ENCODE results near the gene KIAA1671.

The KIAA1671 gene

GRCh38 chr22:25120761-25121212 lies 168.3 kb downstream of the KIAA1671 start:
- Histone ChIP-seq H3F3A (ENCODE audit: insufficient read depth) (no peaks in the 10 kb centered on the region), H3K4me2 (ENCODE audit: low read depth, low read length, poor library complexity, severe bottlenecking) (no peak overlapping the region), H3K27ac (ENCODE audit: low read depth, low read length) (no peak overlapping the region), H3K79me2 (ENCODE audit: insufficient read depth, low read length) (no peaks in the 10 kb centered on the region), H3K9ac (ENCODE audit: low read length) (no peak overlapping the region), H3K4me3 (ENCODE audit: insufficient read depth, low read length, poor library complexity, severe bottlenecking) (no peak overlapping the region), H3K36me3 (ENCODE audit: low read length) (no peaks in the 10 kb centered on the region), H3K9me2 (replicated peaks; ENCODE audit: insufficient read depth, low read length) (no peaks in the 10 kb centered on the region), H4K20me1 (ENCODE audit: low read depth, low read length) (no peaks in the 10 kb centered on the region), H2AFZ (ENCODE audit: low read depth, low read length, severe bottlenecking) (no peak overlapping the region), H3K27me3 (ENCODE audit: low read length) (no peaks in the 10 kb centered on the region), H3K9me3 (ENCODE audit: insufficient read depth, low read length) (no peaks in the 10 kb centered on the region)
- TF ChIP-seq, protein P1, sequence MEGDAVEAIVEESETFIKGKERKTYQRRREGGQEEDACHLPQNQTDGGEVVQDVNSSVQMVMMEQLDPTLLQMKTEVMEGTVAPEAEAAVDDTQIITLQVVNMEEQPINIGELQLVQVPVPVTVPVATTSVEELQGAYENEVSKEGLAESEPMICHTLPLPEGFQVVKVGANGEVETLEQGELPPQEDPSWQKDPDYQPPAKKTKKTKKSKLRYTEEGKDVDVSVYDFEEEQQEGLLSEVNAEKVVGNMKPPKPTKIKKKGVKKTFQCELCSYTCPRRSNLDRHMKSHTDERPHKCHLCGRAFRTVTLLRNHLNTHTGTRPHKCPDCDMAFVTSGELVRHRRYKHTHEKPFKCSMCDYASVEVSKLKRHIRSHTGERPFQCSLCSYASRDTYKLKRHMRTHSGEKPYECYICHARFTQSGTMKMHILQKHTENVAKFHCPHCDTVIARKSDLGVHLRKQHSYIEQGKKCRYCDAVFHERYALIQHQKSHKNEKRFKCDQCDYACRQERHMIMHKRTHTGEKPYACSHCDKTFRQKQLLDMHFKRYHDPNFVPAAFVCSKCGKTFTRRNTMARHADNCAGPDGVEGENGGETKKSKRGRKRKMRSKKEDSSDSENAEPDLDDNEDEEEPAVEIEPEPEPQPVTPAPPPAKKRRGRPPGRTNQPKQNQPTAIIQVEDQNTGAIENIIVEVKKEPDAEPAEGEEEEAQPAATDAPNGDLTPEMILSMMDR (IDR thresholded peaks at IDR 0.05; ENCODE audit: insufficient read depth, low read length, poor library complexity, severe bottlenecking), result no peak
- TF ChIP-seq EZH2phosphoT487 (conservative IDR thresholded peaks at IDR 0.05; ENCODE audit: low read length), result no peak

DNA sequence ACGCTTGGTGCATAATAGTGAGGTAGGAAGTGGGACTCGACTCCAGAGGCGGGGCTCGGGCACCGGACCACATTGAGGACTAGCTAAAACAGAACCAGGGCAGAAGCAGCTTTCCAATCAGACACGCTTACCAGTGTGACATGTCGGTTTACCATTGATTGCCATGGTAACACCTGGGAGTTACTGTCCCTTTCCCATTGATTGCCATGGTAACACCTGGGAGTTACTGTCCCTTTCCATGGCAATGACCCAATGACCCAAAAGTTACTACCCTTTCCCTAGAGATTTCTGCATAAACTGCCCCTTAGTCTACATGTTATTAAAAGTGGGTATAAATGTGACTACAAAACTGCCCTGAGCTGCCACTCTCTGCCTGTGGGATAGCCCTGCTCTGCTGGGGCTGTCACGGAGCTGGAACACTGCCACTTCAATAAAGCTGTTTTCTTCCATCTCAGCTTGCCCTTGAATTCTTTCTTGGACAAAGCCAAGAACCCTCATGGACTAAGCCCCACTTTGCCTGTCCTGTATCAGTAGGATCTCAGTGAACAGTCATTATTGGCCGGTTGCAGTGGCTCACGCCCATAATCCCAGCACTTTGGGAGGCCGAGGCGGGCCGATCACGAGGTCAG lies 169.7 kb downstream of the KIAA1671 start:
- no peak overlapping the region for H3K4me3 ChIP-seq (ENCODE audit: insufficient read depth, low read length, poor library complexity, severe bottlenecking)
- H3K36me3 ChIP-seq (ENCODE audit: low read length), result no peaks in the 10 kb centered on the region
- no peak overlapping the region for H3K9ac ChIP-seq (ENCODE audit: low read length)
- no peak overlapping the region for H3K27ac ChIP-seq (ENCODE audit: low read depth, low read length)
- no peak overlapping the region for H2AFZ ChIP-seq (ENCODE audit: low read depth, low read length, severe bottlenecking)
- no peaks in the 10 kb centered on the region for H3K27me3 ChIP-seq (ENCODE audit: low read length)
- no peak for TF ChIP-seq EZH2phosphoT487 (conservative IDR thresholded peaks at IDR 0.05; ENCODE audit: low read length)
- TF ChIP-seq, protein P1 (IDR thresholded peaks at IDR 0.05; ENCODE audit: insufficient read depth, low read length, poor library complexity, severe bottlenecking), result no peak
- H3F3A ChIP-seq (ENCODE audit: insufficient read depth), result no peaks in the 10 kb centered on the region
- H3K79me2 ChIP-seq (ENCODE audit: insufficient read depth, low read length), result no peaks in the 10 kb centered on the region
- no peaks in the 10 kb centered on the region for H3K9me3 ChIP-seq (ENCODE audit: insufficient read depth, low read length)
- H4K20me1 ChIP-seq (ENCODE audit: low read depth, low read length), result no peaks in the 10 kb centered on the region
- H3K4me2 ChIP-seq (ENCODE audit: low read depth, low read length, poor library complexity, severe bottlenecking), result no peak overlapping the region
- no peaks in the 10 kb centered on the region for H3K9me2 ChIP-seq (replicated peaks; ENCODE audit: insufficient read depth, low read length)

- H3K79me2 ChIP-seq (ENCODE audit: insufficient read depth, low read length), result no peaks in the 10 kb centered on the region
- H4K20me1 ChIP-seq (ENCODE audit: low read depth, low read length), result no peaks in the 10 kb centered on the region
- no peak overlapping the region for H3K27ac ChIP-seq (ENCODE audit: low read depth, low read length)
- H3K4me3 ChIP-seq (ENCODE audit: insufficient read depth, low read length, poor library complexity, severe bottlenecking), result no peak overlapping the region
- no peaks in the 10 kb centered on the region for H3K9me3 ChIP-seq (ENCODE audit: insufficient read depth, low read length)
- no peaks in the 10 kb centered on the region for H3F3A ChIP-seq (ENCODE audit: insufficient read depth)
- no peaks in the 10 kb centered on the region for H3K36me3 ChIP-seq (ENCODE audit: low read length)
- TF ChIP-seq EZH2phosphoT487 (conservative IDR thresholded peaks at IDR 0.05; ENCODE audit: low read length), result no peak
- TF ChIP-seq, protein P1 (IDR thresholded peaks at IDR 0.05; ENCODE audit: insufficient read depth, low read length, poor library complexity, severe bottlenecking), result no peak
- H2AFZ ChIP-seq (ENCODE audit: low read depth, low read length, severe bottlenecking), result no peak overlapping the region
- no peaks in the 10 kb centered on the region for H3K27me3 ChIP-seq (ENCODE audit: low read length)
- no peaks in the 10 kb centered on the region for H3K9me2 ChIP-seq (replicated peaks; ENCODE audit: insufficient read depth, low read length)
- H3K9ac ChIP-seq (ENCODE audit: low read length), result no peak overlapping the region
- H3K4me2 ChIP-seq (ENCODE audit: low read depth, low read length, poor library complexity, severe bottlenecking), result no peak overlapping the region
Measured at GRCh38 chr22:25123677-25124076, 171.2 kb downstream of the KIAA1671 start.

Data from SU-DHL-6 (cell line).